Measurements from ENCODE around the gene CCNI.
"Not testable (repeated sequence)": the region's sequence is repeated elsewhere in the genome, so short reads cannot be mapped to it uniquely, and the experiment has no call there.

The CCNI gene

GRCh38 chr4:77080806-77081205 is 5.0 kb upstream of the CCNI start:
- DNase-seq, result not testable (repeated sequence)

GRCh38 chr4:77079281-77079680 is 3.5 kb upstream of the CCNI start:
- no peak for DNase-seq

- no peak for DNase-seq
Measured at GRCh38 chr4:77078401-77078800, 2.6 kb upstream of the CCNI start.

GRCh38 chr4:77076889-77077635 is 1.3 kb upstream of the CCNI start:
- DNase-seq, result no peak

- no peak for DNase-seq
Measured at GRCh38 chr4:77074981-77075855, 571 bp downstream of the CCNI start.

GRCh38 chr4:77074381-77074831 is 1.4 kb downstream of the CCNI start:
- no peak for DNase-seq

- no peak for DNase-seq
Measured at GRCh38 chr4:77073981-77074380, 1.8 kb downstream of the CCNI start.

GRCh38 chr4:77073106-77073809 is 2.5 kb downstream of the CCNI start:
- DNase-seq, result no peak

- DNase-seq, result no peak
Measured at GRCh38 chr4:77072195-77072753, 3.5 kb downstream of the CCNI start.

- not testable (repeated sequence) for DNase-seq
Measured at GRCh38 chr4:77069514-77069913, 6.3 kb downstream of the CCNI start.

- DNase-seq, result no peak
Measured at GRCh38 chr4:77065382-77065781, 10.4 kb downstream of the CCNI start.

GRCh38 chr4:77062856-77063255 is 12.9 kb downstream of the CCNI start:
- no peak for DNase-seq

GRCh38 chr4:77052352-77052751 is 23.4 kb downstream of the CCNI start:
- no peak for DNase-seq

- no peak for DNase-seq
Measured at GRCh38 chr4:77050962-77051361, 24.8 kb downstream of the CCNI start.

GRCh38 chr4:77047037-77047436 is 28.8 kb downstream of the CCNI start:
- no peak for DNase-seq

- no peak for DNase-seq
Measured at GRCh38 chr4:77045490-77045889, 30.3 kb downstream of the CCNI start.

GRCh38 chr4:77044461-77045150 is 31.2 kb downstream of the CCNI start:
- no peak for DNase-seq

GRCh38 chr4:77043507-77044136 is 32.2 kb downstream of the CCNI start:
- no peak for DNase-seq

- no peak for DNase-seq
Measured at GRCh38 chr4:77040854-77041725, 34.7 kb downstream of the CCNI start.

GRCh38 chr4:77040270-77040669 is 35.5 kb downstream of the CCNI start:
- DNase-seq, result no peak

- DNase-seq, result no peak
Measured at GRCh38 chr4:77039796-77040195, 36.0 kb downstream of the CCNI start.

Measured in DMS 273 treated with DMSO at 0.1 percent for 48 hours (cell line).